H1 (cell line): ENCODE results near the gene NKX2-4.

ENCODE experiments used
- POLR2A ChIP-seq, 2 experiments: IDR thresholded peaks; 1 replicate in 1 of 2; 2 replicates in 1 of 2; pipeline ENCODE4 v1.6.1; 2011; ENCODE audit warnings: low read depth in 2 of 2, low read length in 2 of 2, mild to moderate bottlenecking in 2 of 2; ENCODE audit errors: control extremely low read depth in 1 of 2
- POLR2AphosphoS5 ChIP-seq: IDR thresholded peaks from 2 replicates; pipeline ENCODE4 v1.6.1; 2011; ENCODE audit warnings: low read depth, low read length
- SP1 ChIP-seq: IDR thresholded peaks from 2 replicates; pipeline ENCODE4 v1.6.1; 2011; ENCODE audit warnings: low read depth, low read length

- no peak for TF ChIP-seq POLR2AphosphoS5
- no peak for TF ChIP-seq POLR2A (IDR thresholded peaks at IDR 0.05; ENCODE audit: control extremely low read depth in 1 of 2, low read depth in 2 of 2, low read length in 2 of 2)
- TF ChIP-seq SP1, result no peak
Observed at GRCh38 chr20:21355981-21356380, 41.3 kb downstream of the NKX2-4 start.
